Ascending aorta (tissue), 2 donors: Measurements from ENCODE around the gene SH3RF1. TPM values are rescaled to one million over a fixed set of nuclear protein-coding genes. Genes with fewer than 3 reads are reported as not detected.

ENCODE experiments used
- DNase-seq, 2 donors: peaks; one replicate each; pipeline ENCODE4 v3.0.0-alpha.2; 2019; ENCODE audit warnings: low spot score in 2 of 2
- H3K27ac ChIP-seq, 2 donors: fragments of 200-600 bp; sonication (generic); one replicate each; pipeline ENCODE4 v1.5.1; 2016 to 2017; ENCODE audit warnings: mild to moderate bottlenecking in 1 of 2
- H3K27me3 ChIP-seq: fragments of 200-600 bp; sonication (generic); one replicate; pipeline ENCODE4 v1.5.1; 2017
- H3K36me3 ChIP-seq, 2 donors: fragments of 200-600 bp; sonication (generic); one replicate each; pipeline ENCODE4 v1.5.1; 2016
- H3K4me1 ChIP-seq, 2 donors: fragments of 200-600 bp; sonication (generic); one replicate each; pipeline ENCODE4 v1.5.1; 2016 to 2017; ENCODE audit warnings: mild to moderate bottlenecking in 1 of 2
- H3K4me3 ChIP-seq, 2 donors: fragments of 200-600 bp; sonication (generic); one replicate each; pipeline ENCODE4 v1.5.1; 2016 to 2017; ENCODE audit warnings: mild to moderate bottlenecking in 1 of 2
- H3K9me3 ChIP-seq, 2 donors: fragments of 200-600 bp; sonication (generic); one replicate each; pipeline ENCODE4 v1.5.1; 2016
- CTCF ChIP-seq, 3 experiments: fragments of 200-600 bp in 2 of 3; fragments of 450-650 bp in 1 of 3; sonication (generic) in 2 of 3; IDR thresholded peaks; one replicate each; pipeline ENCODE4 v1.5.1; 2016 to 2019; ENCODE audit warnings: antibody characterized with exemption in 3 of 3, mild to moderate bottlenecking in 1 of 3, moderate library complexity in 1 of 3
- intact Hi-C: fragments of 100-400 bp; cut with DNase I; formaldehyde crosslinking; loops from one replicate; pipeline ENCODE4 v1.15.1; 2023
- total RNA-seq: library from RNA; depleted of rRNA; stranded (reverse); fragments of >200 nt; gene quantifications from one replicate; pipeline ENCODE4 v1.1.0, GENCODE V29; 2016

The SH3RF1 gene
- total RNA-seq, 1 donor from 2014 or later, result 27.6 TPM

GRCh38 chr4:169226565-169226964, 44.2 kb downstream of the SH3RF1 start:
- Histone ChIP-seq H3K27ac (no peak overlapping the region), H3K4me3 (no peak overlapping the region), H3K9me3 (no peaks in the 10 kb centered on the region), H3K4me1 (peaks cover 0 to 26% of the 10 kb centered on the region in 2 donors), H3K36me3 (no peaks in the 10 kb centered on the region), H3K27me3 (no peaks in the 10 kb centered on the region)
- intact Hi-C loops, result no loop called here
- no peak for TF ChIP-seq CTCF (IDR thresholded peaks at IDR 0.05)
- DNase-seq, result no peak

- no peak for TF ChIP-seq CTCF (IDR thresholded peaks at IDR 0.05)
- Histone ChIP-seq H3K4me1 (peaks cover 0 to 26% of the 10 kb centered on the region in 2 donors), H3K4me3 (no peak overlapping the region), H3K36me3 (no peaks in the 10 kb centered on the region), H3K9me3 (no peaks in the 10 kb centered on the region), H3K27me3 (no peaks in the 10 kb centered on the region), H3K27ac (no peak overlapping the region)
- DNase-seq, result no peak
- intact Hi-C loops, result no loop called here
These were observed 44.9 kb downstream of the SH3RF1 start for GRCh38 chr4:169225812-169226211.

- Histone ChIP-seq H3K4me3 (no peak overlapping the region), H3K36me3 (no peaks in the 10 kb centered on the region), H3K9me3 (no peaks in the 10 kb centered on the region), H3K4me1 (peaks cover 0 to 26% of the 10 kb centered on the region in 2 donors), H3K27me3 (no peaks in the 10 kb centered on the region), H3K27ac (peak overlapping the region; percentile 29)
- DNase-seq, result no peak
- no peak for TF ChIP-seq CTCF (IDR thresholded peaks at IDR 0.05)
- intact Hi-C loops, result no loop called here
These were observed 45.6 kb downstream of the SH3RF1 start for GRCh38 chr4:169225058-169225751.

DNA sequence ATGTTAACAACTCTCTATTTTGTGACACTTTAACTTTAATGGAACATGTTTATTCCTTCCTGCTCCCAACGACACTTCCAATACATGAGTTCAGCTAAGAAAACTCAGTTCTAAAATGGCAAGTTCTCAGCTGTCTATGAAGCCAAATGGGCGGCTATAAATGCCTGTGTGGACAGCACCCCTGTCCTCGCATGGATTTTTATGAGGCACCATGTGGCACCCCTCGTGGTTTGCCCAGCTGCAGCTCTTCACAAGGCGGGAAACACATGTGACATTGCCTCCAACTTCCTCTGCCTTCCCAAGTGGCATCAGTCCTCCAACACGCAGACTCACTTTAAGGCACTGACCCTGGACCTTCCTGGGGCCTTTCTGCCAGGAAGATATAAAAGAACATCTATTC, 48.0 kb downstream of the SH3RF1 start:
- intact Hi-C loops, result no loop called here
- DNase-seq, result no peak
- H3K9me3 ChIP-seq, result no peaks in the 10 kb centered on the region

DNA sequence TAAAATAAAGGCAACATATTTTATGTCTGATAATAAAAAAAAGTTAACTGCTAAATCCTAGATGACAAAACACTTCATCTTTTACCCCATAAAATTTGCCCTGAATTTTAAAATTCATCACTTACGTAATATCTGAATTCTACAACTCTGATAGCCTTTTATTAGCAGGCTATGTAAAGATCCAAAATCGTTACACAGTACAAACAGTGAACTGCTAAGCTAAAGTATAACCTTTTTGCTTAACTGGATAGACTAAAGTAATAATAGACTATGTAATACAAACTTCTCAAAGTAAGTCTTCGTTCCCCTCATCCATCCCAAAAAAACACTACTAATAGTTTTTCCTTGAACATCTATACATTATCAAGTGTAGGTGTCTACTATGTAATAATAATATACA, 49.1 kb downstream of the SH3RF1 start:
- H3K36me3 ChIP-seq, result no peaks in the 10 kb centered on the region
- no peak for DNase-seq
- no peaks in the 10 kb centered on the region for H3K9me3 ChIP-seq
- no peaks in the 10 kb centered on the region for H3K27me3 ChIP-seq
- H3K4me1 ChIP-seq, result peaks cover 0 to 17% of the 10 kb centered on the region in 2 donors
- intact Hi-C loops, result no loop called here
- no peak overlapping the region for H3K27ac ChIP-seq
- no peak overlapping the region for H3K4me3 ChIP-seq
- TF ChIP-seq CTCF (IDR thresholded peaks at IDR 0.05), result no peak

More for the DNA sequence above, 48.0 kb downstream of the SH3RF1 start:
- no peak overlapping the region for H3K4me3 ChIP-seq
- no peak for TF ChIP-seq CTCF (IDR thresholded peaks at IDR 0.05)
- peaks cover 0 to 18% of the 10 kb centered on the region in 2 donors for H3K4me1 ChIP-seq
- no peaks in the 10 kb centered on the region for H3K36me3 ChIP-seq
- no peak overlapping the region for H3K27ac ChIP-seq
- H3K27me3 ChIP-seq, result no peaks in the 10 kb centered on the region
